BE2C (cell line): Measurements from ENCODE around the gene MSI1.
A peak's percentile ranks its signal among the peaks of the same experiment; 100 is the strongest.

Source experiments
- DNase-seq: peaks from one replicate; pipeline ENCODE4 v3.0.0-alpha.2; 2020
- H3K27me3 ChIP-seq: fragments of 250-450 bp; sonication (Bioruptor Pico); 2 replicates; pipeline ENCODE4 v1.5.1; 2020; ENCODE audit warnings: mild to moderate bottlenecking
- H3K36me3 ChIP-seq: fragments of 250-450 bp; sonication (Bioruptor Pico); 2 replicates; pipeline ENCODE4 v1.5.1; 2020; ENCODE audit warnings: mild to moderate bottlenecking
- H3K4me1 ChIP-seq: fragments of 250-450 bp; sonication (Bioruptor Pico); 2 replicates; pipeline ENCODE4 v1.5.1; 2020
- H3K4me3 ChIP-seq: 2 replicates; pipeline ENCODE4 v1.5.1; 2011; ENCODE audit warnings: low read depth, low read length
- H3K9me3 ChIP-seq: fragments of 250-450 bp; sonication (Bioruptor Pico); 2 replicates; pipeline ENCODE4 v1.5.1; 2020
- CTCF ChIP-seq: IDR thresholded peaks from 2 replicates; pipeline ENCODE4 v1.5.1; 2012; ENCODE audit warnings: mild to moderate bottlenecking, low read depth, low read length

MSI1 gene

DNA sequence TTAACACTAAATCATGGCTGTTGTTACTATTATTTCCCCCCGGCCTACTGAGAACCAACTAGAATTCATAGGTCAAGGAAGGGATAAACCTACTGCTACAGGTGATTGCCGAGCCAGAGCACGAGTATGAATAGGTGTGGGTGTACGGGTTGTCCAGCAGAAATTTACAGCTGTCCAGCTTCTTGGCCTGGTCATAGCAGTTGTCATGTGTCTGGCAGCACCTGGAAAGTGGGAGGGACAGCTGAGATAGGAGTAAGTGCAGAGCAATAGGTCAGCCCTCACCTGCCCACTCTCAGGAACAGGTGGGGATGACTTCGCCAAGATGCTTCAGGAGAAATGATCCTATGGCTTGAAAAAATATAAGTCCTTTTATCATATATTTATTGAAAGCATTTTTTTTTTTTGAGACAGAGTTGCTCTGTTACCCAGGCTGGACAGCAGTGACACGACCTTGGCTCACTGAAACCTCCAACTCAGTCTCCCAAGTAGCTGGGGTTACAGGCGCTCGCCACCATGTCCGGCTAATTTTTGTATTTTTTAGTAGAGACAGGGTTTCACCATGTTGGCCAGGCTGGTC, 44.0 kb downstream of the MSI1 start:
- H3K4me1 ChIP-seq = no peaks in the 10 kb centered on the region
- TF ChIP-seq CTCF = no peak
- H3K36me3 ChIP-seq = no peaks in the 10 kb centered on the region
- no peak for DNase-seq
- no peak overlapping the region for H3K4me3 ChIP-seq
- no peaks in the 10 kb centered on the region for H3K27me3 ChIP-seq
- H3K9me3 ChIP-seq = no peaks in the 10 kb centered on the region

DNA sequence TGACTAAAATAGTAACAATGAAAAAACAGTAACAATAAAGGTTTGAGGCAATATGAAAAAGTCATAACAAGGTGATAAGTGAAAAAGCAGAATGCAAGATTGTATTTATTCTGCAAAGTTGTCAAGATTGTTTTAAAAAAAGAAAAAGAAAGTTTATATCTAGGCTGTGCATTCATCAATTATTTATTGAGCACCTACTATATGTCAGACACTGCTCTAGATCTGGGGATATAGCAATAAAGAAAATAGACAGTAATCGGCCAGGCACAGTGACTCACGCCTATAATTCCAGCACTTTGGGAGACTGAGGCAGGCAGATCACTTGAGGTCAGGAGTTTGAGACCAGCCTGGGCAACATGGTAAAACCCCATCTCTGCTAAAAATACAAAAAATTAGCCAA, 45.2 kb downstream of the MSI1 start:
- Histone ChIP-seq H3K9me3 (no peaks in the 10 kb centered on the region), H3K4me1 (no peaks in the 10 kb centered on the region), H3K4me3 (no peak overlapping the region), H3K36me3 (no peaks in the 10 kb centered on the region), H3K27me3 (no peaks in the 10 kb centered on the region)
- no peak for DNase-seq
- no peak for TF ChIP-seq CTCF

DNA sequence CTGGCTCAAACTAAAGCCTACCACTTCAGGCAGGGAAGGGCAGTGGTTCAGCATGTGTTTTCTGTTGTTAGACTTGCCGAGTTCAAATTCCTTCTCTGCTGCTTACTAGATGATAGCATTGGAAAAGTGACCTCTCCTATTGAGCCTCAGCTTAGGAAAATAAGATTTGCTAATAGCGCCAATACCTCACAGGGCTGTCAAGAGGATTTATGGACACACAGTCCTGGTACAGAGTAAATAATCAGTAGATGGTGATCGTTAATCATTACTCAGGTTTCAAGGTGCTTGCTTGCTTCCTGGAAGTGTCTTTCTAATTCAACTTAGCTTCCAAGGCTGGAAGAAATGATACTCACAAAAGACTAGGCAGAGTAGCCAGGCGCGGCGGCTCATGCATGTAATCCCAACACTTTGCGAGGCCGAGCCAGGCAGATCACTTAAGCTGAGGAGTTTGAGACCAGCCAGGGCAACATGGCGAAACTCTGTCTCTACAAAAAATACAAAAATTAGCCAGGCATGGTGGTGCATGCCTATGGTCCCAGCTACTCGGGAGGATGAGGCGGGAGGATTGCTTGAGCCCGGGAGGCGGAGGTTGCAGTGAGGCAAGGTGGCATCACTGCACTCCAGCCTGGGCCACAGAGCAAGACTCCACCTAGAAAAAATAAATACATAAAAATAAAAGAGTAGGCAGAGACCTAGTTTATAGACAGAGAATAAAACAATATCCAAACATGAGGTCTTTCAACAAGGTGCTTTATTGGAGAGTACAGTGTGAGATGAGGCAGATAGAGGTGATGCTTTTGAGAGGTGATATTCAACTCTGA, 47.4 kb downstream of the MSI1 start:
- Histone ChIP-seq H3K36me3 (no peaks in the 10 kb centered on the region), H3K4me1 (no peaks in the 10 kb centered on the region), H3K4me3 (no peak overlapping the region), H3K9me3 (no peaks in the 10 kb centered on the region), H3K27me3 (no peaks in the 10 kb centered on the region)
- TF ChIP-seq CTCF = no peak
- no peak for DNase-seq

GRCh38 chr12:120317224-120318105, 51.5 kb downstream of the MSI1 start:
- H3K4me3 ChIP-seq = peak overlapping the region; percentile 73
- DNase-seq = peak; percentile 100
- no peaks in the 10 kb centered on the region for H3K36me3 ChIP-seq
- no peaks in the 10 kb centered on the region for H3K4me1 ChIP-seq
- no peaks in the 10 kb centered on the region for H3K9me3 ChIP-seq
- H3K27me3 ChIP-seq = no peaks in the 10 kb centered on the region
- peak; percentile 47 for TF ChIP-seq CTCF

DNA sequence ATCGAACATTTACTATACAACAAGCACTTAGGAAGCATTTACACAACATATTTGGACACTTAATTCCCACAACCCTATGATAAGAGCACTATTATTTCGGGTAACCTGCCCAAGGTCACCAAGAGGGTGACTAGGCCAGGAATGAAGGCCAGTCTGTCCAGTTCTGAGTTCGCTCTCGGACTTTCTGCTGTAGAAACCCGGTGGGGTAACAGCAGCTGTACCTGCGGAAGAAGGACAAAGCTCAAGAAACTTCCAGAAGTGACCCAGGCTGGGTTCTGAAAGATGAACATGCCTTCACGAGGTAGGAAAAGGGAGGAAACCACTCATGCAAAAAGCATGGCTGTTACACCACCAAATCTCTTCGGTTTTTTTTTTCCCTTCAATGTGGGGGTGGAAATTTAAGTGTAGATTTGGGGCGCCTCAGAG, 52.2 kb downstream of the MSI1 start:
- Histone ChIP-seq H3K4me1 (no peaks in the 10 kb centered on the region), H3K27me3 (no peaks in the 10 kb centered on the region), H3K9me3 (no peaks in the 10 kb centered on the region), H3K4me3 (peak overlapping the region; percentile 73), H3K36me3 (no peaks in the 10 kb centered on the region)
- no peak for TF ChIP-seq CTCF
- no peak for DNase-seq

DNA sequence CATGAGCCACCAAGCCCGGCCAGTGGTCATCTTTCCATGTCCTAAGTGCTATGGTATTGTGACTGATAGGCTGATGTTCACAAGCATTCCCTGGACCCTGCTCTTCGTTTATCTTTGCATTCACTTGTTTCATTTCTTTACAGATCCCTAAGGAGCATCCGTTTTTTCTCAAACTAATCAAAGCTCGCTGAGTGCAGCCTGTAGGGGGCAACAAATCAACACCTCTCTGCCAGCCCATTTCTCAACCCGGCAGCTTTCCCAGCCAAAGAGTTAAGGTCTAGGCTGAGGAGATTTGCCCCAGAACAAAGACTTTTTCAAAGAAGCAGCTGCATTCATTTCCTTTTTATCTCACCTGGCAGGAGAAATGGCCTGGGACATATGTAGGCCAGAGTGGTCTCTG, 54.7 kb downstream of the MSI1 start:
- DNase-seq = no peak
- Histone ChIP-seq H3K36me3 (no peaks in the 10 kb centered on the region), H3K4me1 (no peaks in the 10 kb centered on the region), H3K9me3 (no peaks in the 10 kb centered on the region), H3K4me3 (no peak overlapping the region), H3K27me3 (no peaks in the 10 kb centered on the region)
- peak; percentile 47 for TF ChIP-seq CTCF
